NOMO-1 (cell line): ENCODE measurements around the gene SESTD1.
"Not testable (repeated sequence)": the region's sequence is repeated elsewhere in the genome, so short reads cannot be mapped to it uniquely, and the experiment has no call there.

ENCODE experiments used
- DNase-seq, 2 experiments: peaks; one replicate each; lab custom pipeline; 2025; ENCODE audit not compliant: unreplicated experiment in 2 of 2; lab: John Stamatoyannopoulos, UW

The SESTD1 gene

DNA sequence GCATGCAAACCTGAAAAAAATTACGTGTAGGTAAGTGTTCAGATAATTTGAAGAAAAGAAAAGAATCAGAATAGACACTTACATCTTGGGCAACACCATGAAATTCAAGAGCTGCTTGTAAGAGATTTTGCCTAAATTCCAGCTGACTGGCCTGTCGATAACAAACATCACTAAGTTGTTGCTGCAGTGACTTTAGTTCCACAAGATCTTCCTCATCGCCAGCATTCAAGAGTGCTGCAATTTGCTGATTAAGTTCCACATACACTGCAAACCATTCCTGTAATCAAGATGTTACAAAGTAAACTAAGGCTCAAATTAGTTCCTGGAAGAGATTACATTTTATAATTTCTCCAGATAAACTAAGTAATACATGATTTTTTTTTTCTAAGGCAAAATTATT lies 140.3 kb downstream of the SESTD1 start:
- DNase-seq = no peak

DNA sequence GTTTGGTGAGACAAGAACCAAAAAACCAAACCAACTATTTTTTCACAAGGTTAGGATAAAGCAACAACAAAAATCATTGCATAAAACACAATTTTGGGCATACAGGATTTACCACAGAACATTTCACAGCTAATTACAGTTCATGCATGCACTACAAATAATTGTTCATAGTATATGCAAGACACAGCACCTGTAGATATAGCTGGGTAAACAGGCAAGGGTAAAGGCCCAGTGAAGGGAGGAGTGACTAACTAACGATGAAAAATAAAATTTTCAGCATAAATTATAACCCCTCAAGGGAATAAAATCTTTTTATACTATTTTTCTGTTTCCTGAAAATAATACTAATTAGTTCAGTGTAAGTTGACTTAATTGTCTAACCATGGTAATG lies 141.4 kb downstream of the SESTD1 start:
- DNase-seq = no peak

- DNase-seq = no peak
Measured at GRCh38 chr2:179107737-179108136, 156.9 kb downstream of the SESTD1 start.

DNA sequence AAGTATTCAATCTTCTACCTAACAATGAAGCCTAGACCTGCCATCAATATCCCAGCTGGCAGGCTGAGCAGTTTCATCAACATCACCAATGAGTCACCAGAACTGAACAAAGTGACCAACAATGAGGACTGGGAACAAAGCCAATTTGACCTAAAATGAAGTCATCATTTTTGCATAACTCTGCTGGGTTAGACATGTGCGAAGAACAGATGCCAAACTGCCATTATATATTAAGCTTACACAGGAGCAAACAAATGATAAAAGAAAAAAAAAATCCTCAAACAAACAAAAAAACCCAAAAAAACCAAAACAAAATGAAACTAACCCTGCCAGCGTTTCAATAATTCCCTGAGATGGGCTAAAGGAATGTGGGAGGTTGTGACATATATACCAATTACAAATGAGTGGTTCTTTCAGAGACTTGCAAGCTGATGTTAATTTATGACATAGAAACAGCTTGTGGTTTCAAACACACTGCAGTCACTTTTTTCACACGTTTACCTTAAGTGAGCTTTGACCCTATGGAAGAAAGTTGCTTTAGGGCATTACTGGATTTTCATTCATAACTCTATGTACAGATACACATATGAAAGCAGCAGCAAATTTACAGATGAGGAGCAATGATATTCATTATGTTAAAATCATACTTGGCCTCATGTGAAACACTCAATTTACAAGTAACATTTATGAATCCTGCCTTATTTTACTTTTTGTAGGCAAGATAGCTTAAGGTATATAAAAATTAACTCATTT lies 157.8 kb downstream of the SESTD1 start:
- peak; percentile 70 to 72 for DNase-seq

DNA sequence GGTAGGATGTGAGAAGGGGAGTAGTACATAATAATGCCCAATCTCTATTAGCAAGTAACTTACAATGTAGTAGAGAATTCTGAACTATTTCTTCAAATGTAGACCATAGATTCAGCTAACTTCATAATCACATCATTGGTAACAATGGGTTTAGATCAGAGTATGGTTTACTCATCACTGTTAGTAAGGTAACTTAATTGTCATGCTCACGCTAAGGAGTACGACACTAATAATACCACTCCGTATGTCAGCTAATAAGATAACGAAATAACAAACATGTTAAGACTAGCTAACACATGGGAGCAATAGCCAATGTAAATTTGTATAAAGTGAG lies 158.3 kb downstream of the SESTD1 start:
- no peak for DNase-seq

DNA sequence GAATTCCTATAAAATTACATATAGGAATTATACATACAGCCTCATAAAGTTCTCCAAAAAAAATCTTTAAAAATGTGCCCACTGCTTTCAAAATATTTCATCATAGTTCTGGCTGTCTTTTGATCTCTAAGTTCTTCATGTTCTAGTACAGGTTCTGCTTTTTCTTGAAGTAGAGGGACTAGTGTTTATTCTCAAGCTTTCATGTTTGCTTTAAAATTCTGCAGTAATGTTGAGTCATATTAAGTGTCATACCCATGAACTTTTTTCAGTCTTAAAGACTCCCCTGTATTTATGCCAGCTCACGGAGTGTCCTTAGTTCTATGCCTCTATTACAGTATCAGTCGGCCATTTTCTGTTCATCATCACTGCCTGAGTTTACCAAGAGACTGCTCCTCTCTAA lies 159.9 kb downstream of the SESTD1 start:
- DNase-seq = peak; percentile 27 to 79

GRCh38 chr2:179098080-179098689 lies 166.4 kb downstream of the SESTD1 start:
- no peak for DNase-seq

DNA sequence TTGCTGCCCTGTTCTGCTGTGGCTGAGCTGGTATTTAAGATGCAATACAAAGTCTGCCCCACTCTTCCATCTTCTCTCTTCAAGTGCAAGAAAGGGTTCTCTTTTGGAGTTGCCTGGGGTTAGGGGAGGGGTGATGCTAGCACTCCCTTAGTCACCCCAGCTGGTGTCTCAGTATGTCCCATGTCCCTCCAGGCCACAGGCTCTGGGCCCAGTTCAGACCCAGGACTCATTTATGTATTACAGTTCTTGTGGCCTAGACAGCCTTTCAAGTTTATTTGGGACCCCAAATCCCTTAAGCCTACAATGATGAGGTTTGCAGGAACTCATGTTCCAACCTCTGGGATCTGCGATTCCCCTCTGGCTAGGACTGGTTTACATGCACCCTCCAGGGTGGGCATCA lies 167.5 kb downstream of the SESTD1 start:
- DNase-seq = no peak

- DNase-seq = peak; percentile 11 to 63
Measured at GRCh38 chr2:179096090-179096489, 168.5 kb downstream of the SESTD1 start.

DNA sequence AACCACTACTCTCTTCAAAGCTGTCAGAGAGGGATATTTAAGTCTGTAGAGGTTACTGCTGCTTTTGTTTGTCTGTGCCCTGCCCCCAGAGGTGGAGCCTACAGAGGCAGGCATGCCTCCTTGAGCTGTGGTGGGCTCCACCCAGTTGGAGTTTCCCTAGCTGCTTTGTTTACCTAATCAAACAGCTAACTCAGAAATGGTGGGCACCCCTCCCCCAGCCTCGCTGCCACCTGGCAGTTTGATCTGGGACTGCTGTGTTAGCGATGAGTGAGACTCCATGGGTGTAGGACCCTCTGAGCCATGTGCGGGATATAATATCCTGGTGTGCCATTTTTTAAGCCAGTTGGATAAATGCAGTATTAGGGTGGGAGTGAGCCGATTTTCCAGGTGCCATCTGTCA lies 171.7 kb downstream of the SESTD1 start:
- DNase-seq = not testable (repeated sequence)

DNA sequence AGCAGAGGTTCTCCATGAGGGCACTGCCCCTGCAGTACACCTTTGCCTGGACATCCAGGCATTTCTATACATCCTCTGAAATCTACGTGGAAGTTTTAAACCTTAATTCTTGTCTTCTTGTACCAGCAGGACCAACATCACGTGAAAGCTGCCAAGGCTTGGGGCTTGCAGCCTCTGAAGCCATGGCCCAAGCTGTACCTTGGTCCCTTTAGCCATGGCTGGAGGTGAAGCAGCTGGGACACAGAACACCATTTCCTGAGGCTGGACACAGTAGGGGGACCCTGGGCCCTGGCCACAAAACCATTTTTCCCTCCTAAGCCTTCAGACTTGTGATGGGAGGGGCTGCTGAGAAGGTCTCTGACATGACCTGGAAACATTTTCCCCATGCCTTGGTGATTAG lies 181.9 kb downstream of the SESTD1 start:
- no peak for DNase-seq

GRCh38 chr2:179081954-179082353 lies 182.7 kb downstream of the SESTD1 start:
- DNase-seq = no peak

DNA sequence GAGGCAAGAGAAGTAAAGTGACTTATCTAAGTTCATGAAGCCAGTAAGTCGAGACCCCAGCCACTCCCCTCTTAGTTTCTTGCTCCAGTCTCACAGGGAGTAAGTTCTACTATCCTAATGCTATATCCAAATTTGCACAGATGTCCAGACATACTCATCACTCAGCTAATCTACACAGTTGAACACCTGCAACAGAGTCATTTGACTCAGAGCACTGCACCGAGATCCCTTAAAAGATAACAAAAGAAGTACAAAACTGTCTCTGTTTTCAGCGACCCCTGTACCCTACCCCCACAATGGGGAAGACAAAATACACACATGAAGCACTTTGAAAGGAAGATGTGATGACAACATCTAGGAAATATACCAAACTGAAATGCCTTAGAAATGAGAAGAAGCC lies 192.1 kb downstream of the SESTD1 start:
- DNase-seq = no peak

- no peak for DNase-seq
Measured at GRCh38 chr2:179071810-179072355, 192.7 kb downstream of the SESTD1 start.

- no peak for DNase-seq
Measured at GRCh38 chr2:179070895-179071294, 193.7 kb downstream of the SESTD1 start.

DNA sequence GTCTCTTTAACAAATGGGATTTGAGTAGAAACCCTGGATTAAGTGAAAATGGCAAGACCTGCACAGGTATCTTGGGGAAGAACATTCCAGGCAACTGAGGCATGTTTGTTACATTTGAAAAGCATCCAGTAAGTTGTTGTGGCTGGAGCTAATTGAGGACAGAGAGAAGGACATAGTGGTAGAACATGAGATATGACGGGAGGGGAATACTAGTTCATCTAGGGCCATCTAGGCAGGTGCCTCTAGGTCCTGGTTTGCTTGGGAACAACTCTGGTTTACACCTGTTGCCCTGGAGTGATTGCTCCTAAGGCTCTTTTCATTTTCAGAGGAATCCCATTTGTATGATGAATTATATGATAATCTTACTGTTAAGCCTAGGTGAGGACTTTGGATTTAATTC lies 194.9 kb downstream of the SESTD1 start:
- DNase-seq = no peak

DNA sequence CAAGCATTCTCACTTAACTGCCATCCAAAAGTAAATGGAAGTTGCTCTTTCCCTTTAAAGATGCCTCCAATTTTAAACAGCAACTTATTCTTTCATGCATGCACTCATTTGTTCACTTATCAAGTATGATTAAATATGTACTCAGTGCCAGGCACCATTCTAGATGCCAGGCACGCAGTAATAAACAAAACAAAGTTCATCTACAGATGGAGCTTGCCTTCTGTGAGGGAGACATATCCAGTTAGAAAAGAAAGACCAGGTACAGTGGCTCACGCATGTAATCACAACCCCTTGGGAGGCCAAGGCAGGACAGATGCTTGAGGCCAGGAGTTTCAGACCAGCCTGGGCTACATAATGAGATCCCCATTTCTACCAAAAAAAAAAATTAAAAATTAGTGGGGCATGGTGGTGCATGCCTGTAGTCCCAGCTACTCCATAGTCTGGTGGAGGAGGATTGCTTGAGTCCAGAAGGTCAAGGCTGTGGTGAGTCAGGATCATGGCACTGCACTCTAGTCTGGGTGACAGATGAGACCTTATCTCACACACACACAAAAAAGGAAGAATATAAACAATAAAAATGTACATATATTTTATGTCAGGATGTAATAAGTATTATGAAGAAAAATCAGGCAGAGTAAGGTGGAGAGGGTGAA lies 195.5 kb downstream of the SESTD1 start:
- no peak for DNase-seq

- peak; percentile 36 to 74 for DNase-seq
Measured at GRCh38 chr2:179059026-179059700, 205.5 kb downstream of the SESTD1 start.

GRCh38 chr2:179057737-179058136 lies 206.9 kb downstream of the SESTD1 start:
- no peak for DNase-seq

DNA sequence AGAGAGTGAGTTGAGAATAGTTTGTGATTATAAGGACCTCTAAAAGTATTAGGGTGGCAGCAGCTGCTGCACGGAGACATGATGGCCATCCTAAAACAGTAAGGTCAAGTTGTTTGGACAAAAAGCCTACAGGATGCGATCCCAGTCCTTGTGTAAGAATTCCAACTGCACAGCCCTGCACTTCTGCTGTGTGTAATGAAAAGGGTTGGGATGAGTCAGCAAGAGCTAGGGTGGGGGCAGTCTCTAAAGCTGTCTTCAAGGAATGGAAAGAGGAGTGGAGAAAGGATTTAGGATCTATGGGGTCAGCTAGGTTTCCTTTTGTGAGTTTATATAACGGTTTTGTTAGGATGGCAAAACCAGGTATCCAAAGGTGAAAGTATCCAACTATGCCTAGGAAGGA lies 211.1 kb downstream of the SESTD1 start:
- DNase-seq = not testable (repeated sequence)
